LHCN-M2 (cell line): Measurements from ENCODE around the gene DEFB129. TPM values are rescaled to one million over a fixed set of nuclear protein-coding genes. Genes with fewer than 3 reads are reported as not detected.
A peak's percentile ranks its signal among the peaks of the same experiment; 100 is the strongest.
"Not testable (repeated sequence)": the region's sequence is repeated elsewhere in the genome, so short reads cannot be mapped to it uniquely, and the experiment has no call there.

Experiments
- DNase-seq: peaks from one replicate; pipeline ENCODE4 v3.0.0-alpha.2; 2012; ENCODE audit warnings: low read depth
- polyA plus RNA-seq: library from polyadenylated mRNA; unstranded; fragments of >200 nt; gene quantifications from one replicate; pipeline ENCODE4 v1.2.1, GENCODE V29; 2012; ENCODE audit warnings: missing spikeins
- total RNA-seq: library from RNA; depleted of rRNA; stranded (reverse); fragments of >200 nt; gene quantifications from 2 replicates; pipeline ENCODE4 v1.2.3, GENCODE V29; 2014; rRNA removed

DEFB129 gene, protein sequence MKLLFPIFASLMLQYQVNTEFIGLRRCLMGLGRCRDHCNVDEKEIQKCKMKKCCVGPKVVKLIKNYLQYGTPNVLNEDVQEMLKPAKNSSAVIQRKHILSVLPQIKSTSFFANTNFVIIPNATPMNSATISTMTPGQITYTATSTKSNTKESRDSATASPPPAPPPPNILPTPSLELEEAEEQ
- total RNA-seq: not detected in 2 replicates
- not detected for polyA plus RNA-seq

- DNase-seq: no peak
Measured at GRCh38 chr20:226958-227357, at the start of gene DEFB129. DEFB129 (plus strand) TSS chr20:227258; CDS start chr20:227289, 31 bp downstream.

GRCh38 chr20:184288-184687 is 42.8 kb upstream of the DEFB129 start:
- DNase-seq: no peak

DNA sequence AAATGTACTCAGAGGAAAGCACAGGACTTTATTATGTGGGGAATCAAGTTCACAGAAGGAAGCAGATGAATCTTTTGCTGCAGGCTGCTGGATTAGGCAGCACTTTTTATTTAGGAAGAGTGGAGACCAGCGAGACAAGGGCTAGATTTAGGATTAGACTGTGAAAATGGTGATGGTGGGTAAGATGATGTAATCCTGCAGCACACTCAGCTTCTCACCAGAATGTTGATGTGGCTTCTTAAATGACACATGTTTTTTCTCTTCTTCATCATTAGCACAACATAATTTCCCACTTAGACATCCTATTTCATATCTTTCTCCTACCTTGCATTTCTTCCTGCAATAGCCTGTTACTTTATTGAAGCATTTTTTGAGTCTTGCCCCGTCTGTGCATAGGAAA is 39.3 kb upstream of the DEFB129 start:
- DNase-seq: no peak

- no peak for DNase-seq
Measured at GRCh38 chr20:189611-190010, 37.4 kb upstream of the DEFB129 start, which contains the start of gene DEFB128. DEFB128 (minus strand) TSS chr20:189711; CDS start chr20:189623, 88 bp downstream.

DNA sequence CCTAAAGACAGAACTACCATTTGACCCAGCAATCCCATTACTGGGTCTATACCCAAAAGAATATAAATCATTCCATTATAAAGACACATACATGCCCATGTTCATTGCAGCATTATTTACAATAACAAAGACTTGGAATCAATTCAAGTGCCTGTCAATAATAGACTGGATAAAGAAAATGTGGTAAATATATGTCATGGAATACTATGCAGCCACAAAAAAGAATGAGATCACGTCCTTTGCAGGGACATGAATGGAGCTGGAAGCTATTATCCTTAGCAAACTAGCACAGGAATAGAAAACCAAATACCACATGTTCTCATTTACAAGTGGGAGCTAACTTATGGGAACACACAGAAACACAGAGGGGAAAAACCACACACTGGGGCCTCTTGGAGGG is 28.8 kb upstream of the DEFB129 start:
- no peak for DNase-seq

- DNase-seq: peak; percentile 22
Measured at GRCh38 chr20:199996-200395, 27.1 kb upstream of the DEFB129 start.

DNA sequence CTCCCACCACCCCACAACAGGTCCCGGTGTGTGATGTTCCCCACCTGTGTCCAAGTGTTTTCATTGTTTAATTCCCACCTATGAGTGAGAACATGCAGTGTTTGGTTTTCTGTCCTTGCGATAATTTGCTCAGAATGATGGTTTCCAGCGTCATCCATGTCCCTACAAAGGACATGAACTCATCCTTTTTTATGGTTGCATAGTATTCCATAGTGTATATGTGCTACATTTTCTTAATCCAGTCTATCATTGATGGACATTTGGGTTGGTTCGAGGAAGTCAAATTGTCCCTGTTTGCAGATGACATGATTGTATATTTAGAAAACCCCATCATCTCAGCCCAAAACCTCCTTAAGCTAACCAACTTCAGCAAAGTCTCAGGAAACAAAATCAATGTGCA is 23.4 kb upstream of the DEFB129 start:
- not testable (repeated sequence) for DNase-seq

GRCh38 chr20:208942-209566 is 18.0 kb upstream of the DEFB129 start:
- peak; percentile 69 for DNase-seq

DNA sequence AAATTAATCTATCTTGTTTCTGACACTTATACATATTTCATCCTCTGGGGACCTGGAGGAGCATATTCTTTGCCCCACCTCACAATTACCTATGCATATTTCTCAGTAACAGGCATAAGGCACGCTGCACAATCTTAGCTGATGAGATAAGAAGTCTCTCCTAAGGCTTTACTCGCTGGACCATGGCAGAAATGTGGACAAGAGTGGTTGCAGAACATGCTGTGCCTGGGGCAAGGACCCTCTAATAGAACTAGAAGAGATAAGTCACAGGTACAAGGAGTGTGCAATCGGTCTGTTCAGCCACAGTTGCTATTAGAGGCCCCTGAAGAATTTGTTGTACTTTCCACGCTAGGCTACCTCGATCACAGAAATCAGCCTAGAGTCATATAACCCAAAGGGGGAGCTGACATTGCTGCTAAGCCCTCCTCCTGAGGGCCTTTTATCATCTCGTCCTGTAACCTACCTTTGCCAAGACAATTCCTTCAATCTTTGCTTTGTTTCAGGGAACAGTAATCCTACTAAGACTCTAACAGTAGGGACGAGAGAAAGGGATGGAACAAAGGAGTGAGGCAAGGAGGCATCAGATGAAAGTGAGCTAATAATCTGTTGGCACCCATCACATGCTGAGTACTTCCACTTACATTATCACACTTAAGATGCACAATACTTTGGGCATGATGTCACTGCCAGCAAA is 16.1 kb upstream of the DEFB129 start:
- DNase-seq: no peak

DNA sequence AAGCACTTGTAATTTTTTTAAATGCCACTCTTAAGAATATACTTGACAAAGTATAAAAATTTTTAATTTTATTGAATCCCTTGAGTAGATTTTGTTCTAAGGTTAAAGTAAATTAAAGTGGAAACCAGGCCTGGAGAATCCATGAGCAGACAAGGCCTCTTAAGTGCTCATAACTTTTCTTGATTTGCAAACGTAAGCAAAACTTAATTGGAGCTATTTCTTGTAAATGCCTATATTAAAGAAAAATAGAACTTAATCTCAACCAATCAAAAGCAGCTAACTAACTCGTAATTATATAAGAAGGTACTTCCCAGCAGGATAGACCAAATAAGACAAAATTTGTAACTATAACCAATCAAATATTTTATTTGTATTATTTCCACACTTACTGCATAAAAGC is 12.7 kb upstream of the DEFB129 start:
- no peak for DNase-seq

GRCh38 chr20:215796-216195 is 11.3 kb upstream of the DEFB129 start:
- DNase-seq: no peak

- no peak for DNase-seq
Measured at GRCh38 chr20:217266-217665, 9.8 kb upstream of the DEFB129 start.

- peak; percentile 8 for DNase-seq
Measured at GRCh38 chr20:219290-220115, 7.6 kb upstream of the DEFB129 start.

DNA sequence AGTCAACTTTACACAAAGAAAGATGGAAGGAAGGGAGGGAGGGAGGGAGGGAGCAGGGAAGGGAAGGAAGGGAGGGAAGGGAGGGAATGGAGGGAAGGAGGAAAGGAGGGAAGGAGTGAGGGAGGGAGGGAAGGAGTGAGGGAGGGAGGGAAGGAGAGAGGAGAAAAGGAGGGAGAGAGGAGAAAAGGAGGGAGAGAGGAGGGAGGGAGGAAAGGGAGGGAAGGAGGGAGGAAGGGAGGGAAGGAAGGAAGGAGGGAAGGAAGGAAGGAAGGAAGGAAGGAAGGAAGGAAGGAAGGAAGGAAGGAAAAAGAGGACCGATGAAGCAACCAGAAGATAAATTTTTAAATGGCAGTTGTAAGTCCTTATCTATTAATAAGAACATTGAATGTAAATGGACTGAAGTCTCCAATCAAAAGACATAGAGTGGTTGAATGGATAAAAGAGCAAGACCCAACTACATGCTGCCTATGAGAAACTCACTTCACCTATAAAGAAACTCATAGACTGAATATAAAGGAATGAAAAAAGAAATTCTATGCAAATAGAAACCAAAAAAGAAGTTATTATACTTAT is 5.7 kb upstream of the DEFB129 start:
- no peak for DNase-seq

GRCh38 chr20:225879-226278 is 1.2 kb upstream of the DEFB129 start:
- DNase-seq: not testable (repeated sequence)

GRCh38 chr20:227439-228105 is 514 bp downstream of the DEFB129 start:
- no peak for DNase-seq

DNA sequence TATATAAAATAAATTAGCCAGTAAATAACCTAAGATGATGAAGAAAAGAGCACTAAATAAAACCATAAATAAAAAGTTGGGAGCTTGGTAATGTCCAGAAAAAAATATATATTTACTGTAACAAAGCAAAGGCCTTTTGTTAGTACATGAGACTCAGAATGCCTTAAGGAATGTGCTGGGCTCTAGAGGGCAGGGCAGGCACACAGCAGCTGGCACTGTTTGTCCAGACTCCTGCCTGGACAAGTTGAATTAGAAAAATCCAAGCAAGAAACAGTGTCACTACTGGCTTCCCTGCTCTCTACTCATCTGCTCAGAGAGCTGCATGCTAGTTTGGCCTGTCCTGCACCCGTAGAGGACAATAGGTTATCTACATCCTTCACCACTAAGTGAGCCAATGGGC is 8.8 kb downstream of the DEFB129 start:
- peak; percentile 63 for DNase-seq

GRCh38 chr20:237489-237888 is 10.4 kb downstream of the DEFB129 start:
- DNase-seq: no peak

GRCh38 chr20:237929-238328 is 10.9 kb downstream of the DEFB129 start:
- DNase-seq: no peak

DNA sequence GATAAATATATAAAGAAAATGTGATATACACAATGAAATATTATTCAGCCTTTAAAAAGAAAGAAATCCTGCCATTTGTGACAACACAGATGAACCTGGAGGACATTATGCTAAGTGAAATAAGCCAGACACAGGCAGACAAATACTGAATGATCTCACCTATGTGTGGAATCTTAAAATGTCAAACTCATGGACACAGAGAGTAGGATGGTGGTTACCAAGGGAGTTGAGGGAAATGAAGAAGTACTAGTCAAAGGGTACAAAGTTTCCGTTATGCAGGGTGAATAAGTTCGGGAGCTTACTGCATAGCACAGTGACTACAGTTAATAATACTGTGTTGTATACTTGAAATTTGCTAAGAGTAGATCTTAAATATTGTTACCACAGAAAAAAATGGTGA is 15.8 kb downstream of the DEFB129 start:
- no peak for DNase-seq

GRCh38 chr20:251354-251753 is 24.3 kb downstream of the DEFB129 start:
- DNase-seq: no peak
